ENCODE data around the gene APMAP. TPM values are rescaled to one million over a fixed set of nuclear protein-coding genes. Genes with fewer than 3 reads are reported as not detected.
"Not testable (repeated sequence)": the region's sequence is repeated elsewhere in the genome, so short reads cannot be mapped to it uniquely, and the experiment has no call there.

Gene APMAP
- total and polyA plus RNA-seq, 2 experiments from 2014 or later: 110 to 123 TPM

DNA sequence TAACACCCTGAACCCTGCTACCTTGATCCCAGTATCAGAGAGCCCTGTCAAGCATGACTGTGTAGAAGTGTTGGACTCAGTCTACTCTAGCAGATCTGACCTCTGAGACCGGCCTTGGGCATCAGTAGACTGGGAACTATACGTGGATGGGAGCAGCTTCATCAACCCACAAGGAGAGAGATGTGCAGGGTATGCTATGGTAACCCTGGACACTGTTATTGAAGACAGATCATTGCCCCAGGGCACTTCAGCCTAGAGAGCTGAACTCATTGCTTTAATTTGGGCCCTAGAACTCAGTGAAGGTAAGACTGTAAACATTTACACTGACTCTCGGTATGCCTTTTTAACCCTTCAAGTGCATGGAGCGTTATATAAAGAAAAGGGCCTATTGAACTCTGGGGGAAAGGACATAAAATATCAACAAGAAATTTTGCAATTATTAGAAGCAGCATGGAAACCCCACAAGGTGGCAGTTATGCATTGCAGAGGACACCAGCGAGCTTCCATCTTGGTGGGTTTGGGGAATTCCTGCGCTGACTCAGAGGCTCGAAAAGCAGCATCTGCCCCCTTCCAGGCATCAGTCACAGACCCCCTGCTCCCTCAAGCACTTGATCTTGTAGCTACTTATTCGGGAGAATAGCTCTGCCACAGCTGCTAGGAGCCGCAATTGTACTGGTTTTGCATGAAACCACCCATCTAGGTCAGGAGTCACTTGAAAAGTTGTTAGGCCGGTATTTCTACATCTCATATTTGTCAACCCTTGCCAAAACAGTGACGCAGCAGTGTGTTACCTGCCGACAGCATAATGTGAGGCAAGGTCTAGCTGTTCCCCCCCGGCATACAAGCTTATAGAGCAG is 62.5 kb downstream of the APMAP start:
- H3K36me3 ChIP-seq (replicated peaks; ENCODE audit: insufficient read depth, low read depth); H3K9me3 ChIP-seq (ENCODE audit: low read depth); H3K9me2 ChIP-seq (replicated peaks; ENCODE audit: insufficient read depth); H3K4me1 ChIP-seq (ENCODE audit: insufficient read depth); H3K79me2 ChIP-seq; H4K20me1 ChIP-seq (ENCODE audit: insufficient read depth, poor library complexity, severe bottlenecking); H3K4me3 ChIP-seq; H2AFZ ChIP-seq; H3K27me3 ChIP-seq: not testable (repeated sequence)
- 34% methylated on average over 13 of the region's 13 CpGs for WGBS (ENCODE audit: low lambda C conversion rate, missing lambda C conversion rate)
- Histone ChIP-seq H3K27ac (peak overlapping the region; percentile 90), H3K4me2 (peak overlapping the region; percentile 66)
- TF ChIP-seq, protein P1, sequence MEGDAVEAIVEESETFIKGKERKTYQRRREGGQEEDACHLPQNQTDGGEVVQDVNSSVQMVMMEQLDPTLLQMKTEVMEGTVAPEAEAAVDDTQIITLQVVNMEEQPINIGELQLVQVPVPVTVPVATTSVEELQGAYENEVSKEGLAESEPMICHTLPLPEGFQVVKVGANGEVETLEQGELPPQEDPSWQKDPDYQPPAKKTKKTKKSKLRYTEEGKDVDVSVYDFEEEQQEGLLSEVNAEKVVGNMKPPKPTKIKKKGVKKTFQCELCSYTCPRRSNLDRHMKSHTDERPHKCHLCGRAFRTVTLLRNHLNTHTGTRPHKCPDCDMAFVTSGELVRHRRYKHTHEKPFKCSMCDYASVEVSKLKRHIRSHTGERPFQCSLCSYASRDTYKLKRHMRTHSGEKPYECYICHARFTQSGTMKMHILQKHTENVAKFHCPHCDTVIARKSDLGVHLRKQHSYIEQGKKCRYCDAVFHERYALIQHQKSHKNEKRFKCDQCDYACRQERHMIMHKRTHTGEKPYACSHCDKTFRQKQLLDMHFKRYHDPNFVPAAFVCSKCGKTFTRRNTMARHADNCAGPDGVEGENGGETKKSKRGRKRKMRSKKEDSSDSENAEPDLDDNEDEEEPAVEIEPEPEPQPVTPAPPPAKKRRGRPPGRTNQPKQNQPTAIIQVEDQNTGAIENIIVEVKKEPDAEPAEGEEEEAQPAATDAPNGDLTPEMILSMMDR (IDR thresholded peaks at IDR 0.05; ENCODE audit: poor library complexity): peak; percentile 18
- peak; percentile 80 for DNase-seq (ENCODE audit: low spot score)

GRCh38 chr20:24929259-24929658 is 63.3 kb downstream of the APMAP start:
- WGBS (ENCODE audit: low lambda C conversion rate, missing lambda C conversion rate): 81% methylated on average over 5 of the region's 5 CpGs

DNA sequence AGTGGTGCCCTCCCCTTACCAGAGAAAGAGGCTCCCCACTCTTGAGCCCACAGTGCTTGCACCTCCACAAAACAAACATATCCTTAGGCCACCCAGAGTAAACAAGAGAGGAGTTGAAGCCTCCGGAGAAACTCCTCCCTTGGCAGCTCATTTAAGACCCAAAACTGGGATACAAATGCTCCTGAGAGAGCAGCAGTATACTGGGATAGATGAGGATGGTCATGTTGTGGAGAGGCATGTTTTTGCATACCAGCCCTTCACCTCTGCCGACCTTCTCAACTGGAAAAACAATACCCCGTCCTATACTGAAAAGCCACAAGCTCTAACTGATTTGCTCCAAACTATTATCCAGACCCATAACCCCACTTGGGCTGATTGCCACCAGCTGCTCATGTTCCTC is 71.8 kb downstream of the APMAP start:
- not testable (repeated sequence) for DNase-seq (ENCODE audit: low spot score); H3K9me2 ChIP-seq (replicated peaks; ENCODE audit: insufficient read depth); H3K36me3 ChIP-seq (replicated peaks; ENCODE audit: insufficient read depth, low read depth); H3K4me2 ChIP-seq; H2AFZ ChIP-seq; H3K27ac ChIP-seq; H3K27me3 ChIP-seq; H3K4me1 ChIP-seq (ENCODE audit: insufficient read depth); H3K79me2 ChIP-seq; H3K9me3 ChIP-seq (ENCODE audit: low read depth); H3K4me3 ChIP-seq; H4K20me1 ChIP-seq (ENCODE audit: insufficient read depth, poor library complexity, severe bottlenecking)
- 73% methylated on average over 3 of the region's 3 CpGs for WGBS (ENCODE audit: low lambda C conversion rate, missing lambda C conversion rate)

More at GRCh38 chr20:24929259-24929658, 63.3 kb downstream of the APMAP start:
- H2AFZ ChIP-seq; H3K9me3 ChIP-seq (ENCODE audit: low read depth); H3K4me2 ChIP-seq; H3K9me2 ChIP-seq (replicated peaks; ENCODE audit: insufficient read depth); H3K4me1 ChIP-seq (ENCODE audit: insufficient read depth); H3K79me2 ChIP-seq; H3K36me3 ChIP-seq (replicated peaks; ENCODE audit: insufficient read depth, low read depth); H3K4me3 ChIP-seq; DNase-seq (ENCODE audit: low spot score); H4K20me1 ChIP-seq (ENCODE audit: insufficient read depth, poor library complexity, severe bottlenecking); H3K27me3 ChIP-seq: not testable (repeated sequence)
- H3K27ac ChIP-seq: peak overlapping the region; percentile 90

GRCh38 chr20:24919665-24920064 is 72.9 kb downstream of the APMAP start:
- H3K9me3 ChIP-seq (ENCODE audit: low read depth); H3K27me3 ChIP-seq: not testable (repeated sequence)
- 86% methylated on average over 15 of the region's 15 CpGs for WGBS (ENCODE audit: low lambda C conversion rate, missing lambda C conversion rate)

GRCh38 chr20:24918579-24919566 is 73.7 kb downstream of the APMAP start:
- Histone ChIP-seq H3K4me2 (no peak overlapping the region), H4K20me1 (ENCODE audit: insufficient read depth, poor library complexity, severe bottlenecking) (no peaks in the 10 kb centered on the region), H3K36me3 (replicated peaks; ENCODE audit: insufficient read depth, low read depth) (no peaks in the 10 kb centered on the region), H3K9me3 (ENCODE audit: low read depth) (no peaks in the 10 kb centered on the region), H3K79me2 (no peaks in the 10 kb centered on the region), H3K27ac (no peak overlapping the region), H2AFZ (no peak overlapping the region), H3K27me3 (no peaks in the 10 kb centered on the region), H3K9me2 (replicated peaks; ENCODE audit: insufficient read depth) (no peaks in the 10 kb centered on the region), H3K4me3 (no peak overlapping the region), H3K4me1 (ENCODE audit: insufficient read depth) (peaks cover 5% of the 10 kb centered on the region)
- no peak for TF ChIP-seq EZH2 (IDR thresholded peaks at IDR 0.05; ENCODE audit: borderline replicate concordance)
- TF ChIP-seq, protein P1 (IDR thresholded peaks at IDR 0.05; ENCODE audit: poor library complexity): no peak
- no peak for DNase-seq (ENCODE audit: low spot score)
- WGBS (ENCODE audit: low lambda C conversion rate, missing lambda C conversion rate): 66% methylated on average over 17 of the region's 17 CpGs

More at GRCh38 chr20:24919665-24920064, 72.9 kb downstream of the APMAP start:
- not testable (repeated sequence) for H3K27ac ChIP-seq; H3K9me2 ChIP-seq (replicated peaks; ENCODE audit: insufficient read depth); H3K4me3 ChIP-seq; H3K79me2 ChIP-seq; H3K36me3 ChIP-seq (replicated peaks; ENCODE audit: insufficient read depth, low read depth); H3K4me1 ChIP-seq (ENCODE audit: insufficient read depth); H4K20me1 ChIP-seq (ENCODE audit: insufficient read depth, poor library complexity, severe bottlenecking); H3K4me2 ChIP-seq; H2AFZ ChIP-seq; DNase-seq (ENCODE audit: low spot score)
